ENCODE results near the gene LAMP2.

The LAMP2 gene

DNA sequence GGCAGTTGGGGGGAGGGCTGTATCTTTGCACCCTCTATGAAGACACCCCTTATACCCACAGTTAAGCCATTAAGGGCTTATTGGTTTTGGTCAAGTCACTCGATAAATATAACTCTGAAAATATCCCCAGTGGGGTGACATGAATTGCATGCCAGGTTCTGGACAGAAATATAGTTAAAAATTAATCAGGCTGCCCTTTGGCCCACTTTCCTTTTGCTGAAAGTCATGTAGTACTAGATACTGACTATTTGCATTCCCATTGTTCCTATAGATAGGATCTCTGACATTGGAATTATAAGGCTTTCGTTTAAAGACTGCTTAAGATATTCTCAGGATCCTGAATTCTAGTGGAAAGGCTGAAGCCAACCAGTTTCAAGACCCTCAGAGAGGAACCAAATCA lies 43.5 kb upstream of the LAMP2 start:
- H3K4me3 ChIP-seq (ENCODE audit: low read depth, low read length): no peak overlapping the region
- POLR2A ChIA-PET: no interaction called here
- no peaks in the 10 kb centered on the region for H3K4me1 ChIP-seq (ENCODE audit: control insufficient read depth, insufficient read depth, low read length)
- TF ChIP-seq HOXD13 (CRISPR knock-in tag; IDR thresholded peaks at IDR 0.05; ENCODE audit: borderline replicate concordance) (no peak), ZNF350 (tag by site-specific recombination; IDR thresholded peaks at IDR 0.05) (no peak), ZNF18 (tag by site-specific recombination; IDR thresholded peaks at IDR 0.05) (no peak), ZNF184 (tag by site-specific recombination; IDR thresholded peaks at IDR 0.05) (no peak), ZNF777 (tag by site-specific recombination; IDR thresholded peaks at IDR 0.05; ENCODE audit: borderline replicate concordance) (no peak), ZNF488 (tag by site-specific recombination; IDR thresholded peaks at IDR 0.05) (no peak), ZNF670 (tag by site-specific recombination; IDR thresholded peaks at IDR 0.05; ENCODE audit: low read depth) (no peak), BCL6B (tag by site-specific recombination; IDR thresholded peaks at IDR 0.05) (no peak), EGR2 (tag by site-specific recombination; IDR thresholded peaks at IDR 0.05; ENCODE audit: low read depth) (no peak), ZNF626 (tag by site-specific recombination; IDR thresholded peaks at IDR 0.05) (no peak), ZBTB7A (tag by site-specific recombination; IDR thresholded peaks at IDR 0.05; ENCODE audit: low read depth) (no peak)
- TF ChIP-seq, protein P1, sequence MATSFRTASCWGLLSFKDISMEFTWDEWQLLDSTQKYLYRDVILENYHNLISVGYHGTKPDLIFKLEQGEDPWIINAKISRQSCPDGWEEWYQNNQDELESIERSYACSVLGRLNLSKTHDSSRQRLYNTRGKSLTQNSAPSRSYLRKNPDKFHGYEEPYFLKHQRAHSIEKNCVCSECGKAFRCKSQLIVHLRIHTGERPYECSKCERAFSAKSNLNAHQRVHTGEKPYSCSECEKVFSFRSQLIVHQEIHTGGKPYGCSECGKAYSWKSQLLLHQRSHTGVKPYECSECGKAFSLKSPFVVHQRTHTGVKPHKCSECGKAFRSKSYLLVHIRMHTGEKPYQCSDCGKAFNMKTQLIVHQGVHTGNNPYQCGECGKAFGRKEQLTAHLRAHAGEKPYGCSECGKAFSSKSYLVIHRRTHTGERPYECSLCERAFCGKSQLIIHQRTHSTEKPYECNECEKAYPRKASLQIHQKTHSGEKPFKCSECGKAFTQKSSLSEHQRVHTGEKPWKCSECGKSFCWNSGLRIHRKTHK (tag by site-specific recombination; IDR thresholded peaks at IDR 0.05): no peak
- CTCF ChIA-PET: interaction anchor here (0.5 to 1.0 kb wide), 3 partner anchors 16 to 240 kb away, joined by 3 read pairs; no protein-coding TSS in a partner anchor
- H3K27ac ChIP-seq (ENCODE audit: extremely low read depth, low read depth, low read length): no peak overlapping the region
- no peaks in the 10 kb centered on the region for H3K9me3 ChIP-seq (ENCODE audit: control insufficient read depth, insufficient read depth, low read depth, low read length)
- H3K36me3 ChIP-seq (ENCODE audit: control insufficient read depth in 2 of 2, insufficient read depth in 1 of 2, low read length in 2 of 2): peaks cover 0 to 3% of the 10 kb centered on the region in 2 experiments; a peak in 1 of 3 replicates

GRCh38 chrX:120512222-120512621 lies 43.1 kb upstream of the LAMP2 start:
- H3K36me3 ChIP-seq (ENCODE audit: control insufficient read depth in 2 of 2, insufficient read depth in 1 of 2, low read length in 2 of 2): peaks cover 0 to 3% of the 10 kb centered on the region in 2 experiments; a peak in 1 of 3 replicates
- TF ChIP-seq ZNF18 (tag by site-specific recombination; IDR thresholded peaks at IDR 0.05) (no peak), ZFHX2 (tag by site-specific recombination; conservative IDR thresholded peaks at IDR 0.05) (no peak)
- POLR2A ChIA-PET: no interaction called here
- H3K4me1 ChIP-seq (ENCODE audit: control insufficient read depth, insufficient read depth, low read length): no peaks in the 10 kb centered on the region
- H3K27ac ChIP-seq (ENCODE audit: extremely low read depth, low read depth, low read length): no peak overlapping the region
- no peaks in the 10 kb centered on the region for H3K9me3 ChIP-seq (ENCODE audit: control insufficient read depth, insufficient read depth, low read depth, low read length)
- no peak overlapping the region for H3K4me3 ChIP-seq (ENCODE audit: low read depth, low read length)
- CTCF ChIA-PET: interaction anchor here (0.5 to 1.0 kb wide), 2 partner anchors 17 to 241 kb away, joined by 3 read pairs; no protein-coding TSS in a partner anchor

DNA sequence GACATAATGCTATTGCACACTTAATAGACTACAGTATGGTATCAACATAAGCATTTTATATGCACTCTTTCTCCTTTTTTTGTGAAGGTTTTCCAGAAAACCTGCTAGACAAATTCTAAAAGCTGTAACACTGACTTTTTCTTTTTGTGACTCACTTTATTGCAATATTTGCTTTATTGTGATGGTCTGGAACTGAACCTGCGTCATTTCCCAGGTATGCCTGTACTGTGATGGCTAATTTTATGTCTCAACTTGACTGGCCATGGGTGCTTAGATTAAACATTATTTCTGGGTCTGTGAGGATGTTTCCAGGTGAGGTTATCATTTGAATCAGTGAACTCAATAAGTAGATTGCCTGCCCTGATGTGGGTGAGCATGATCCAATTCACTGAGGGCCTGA lies 35.5 kb upstream of the LAMP2 start:
- no peak overlapping the region for H3K4me3 ChIP-seq (ENCODE audit: low read depth, low read length)
- H3K4me1 ChIP-seq (ENCODE audit: control insufficient read depth, insufficient read depth, low read length): no peaks in the 10 kb centered on the region
- no peak for TF ChIP-seq ZNF114 (tag by site-specific recombination; IDR thresholded peaks at IDR 0.05)
- H3K27ac ChIP-seq (ENCODE audit: extremely low read depth, low read depth, low read length): no peak overlapping the region
- H3K36me3 ChIP-seq (ENCODE audit: control insufficient read depth in 2 of 2, insufficient read depth in 1 of 2, low read length in 2 of 2): no peaks in the 10 kb centered on the region
- POLR2A ChIA-PET: no interaction called here
- H3K9me3 ChIP-seq (ENCODE audit: control insufficient read depth, insufficient read depth, low read depth, low read length): no peaks in the 10 kb centered on the region
- CTCF ChIA-PET: interaction anchor here (0.7 kb wide), 1 partner anchor 10 kb away, joined by 4 read pairs; no protein-coding TSS in a partner anchor
